Stimulated activated CD4-positive, alpha-beta T cell treated with anti-CD3 and anti-CD28 coated beads, Interleukin-12 subunit alpha, Interleukin-12 subunit beta, amount 100 ng/mL, for 24 hours (primary cell): ENCODE results near the gene CTNNA3.
"Not testable (repeated sequence)": the region's sequence is repeated elsewhere in the genome, so short reads cannot be mapped to it uniquely, and the experiment has no call there.

Experiments
- DNase-seq, 2 experiments: peaks; one replicate each; pipeline ENCODE4 v3.0.0-alpha.2; 2020; ENCODE audit warnings: low read depth in 2 of 2

Gene CTNNA3

GRCh38 chr10:67246066-67246555 is 449.9 kb downstream of the CTNNA3 start:
- no peak for DNase-seq

- no peak for DNase-seq
These were observed 453.5 kb downstream of the CTNNA3 start for GRCh38 chr10:67242528-67242927.

- no peak for DNase-seq
These were observed 454.5 kb downstream of the CTNNA3 start for GRCh38 chr10:67241451-67241850.

GRCh38 chr10:67239864-67240497 is 456.0 kb downstream of the CTNNA3 start:
- no peak for DNase-seq

GRCh38 chr10:67230680-67231500 is 465.1 kb downstream of the CTNNA3 start:
- DNase-seq, result not testable (repeated sequence)

- no peak for DNase-seq
These were observed 470.8 kb downstream of the CTNNA3 start for GRCh38 chr10:67225226-67225625.

GRCh38 chr10:67224553-67224952 is 471.4 kb downstream of the CTNNA3 start:
- DNase-seq, result no peak

- DNase-seq, result no peak
These were observed 473.1 kb downstream of the CTNNA3 start for GRCh38 chr10:67222934-67223333.

- DNase-seq, result no peak
These were observed 474.0 kb downstream of the CTNNA3 start for GRCh38 chr10:67221939-67222494.

GRCh38 chr10:67211680-67212079 is 484.3 kb downstream of the CTNNA3 start:
- DNase-seq, result no peak

- not testable (repeated sequence) for DNase-seq
These were observed 488.1 kb downstream of the CTNNA3 start for GRCh38 chr10:67207923-67208322.

- no peak for DNase-seq
These were observed 495.0 kb downstream of the CTNNA3 start for GRCh38 chr10:67200913-67201564.

- DNase-seq, result no peak
These were observed 520.6 kb downstream of the CTNNA3 start for GRCh38 chr10:67175354-67175753.

GRCh38 chr10:67173787-67174186 is 522.2 kb downstream of the CTNNA3 start:
- no peak for DNase-seq

- DNase-seq, result no peak
These were observed 524.0 kb downstream of the CTNNA3 start for GRCh38 chr10:67171970-67172369.

GRCh38 chr10:67156239-67156638 is 539.8 kb downstream of the CTNNA3 start:
- DNase-seq, result no peak

GRCh38 chr10:67151471-67151870 is 544.5 kb downstream of the CTNNA3 start:
- no peak for DNase-seq

GRCh38 chr10:67144530-67144929 is 551.5 kb downstream of the CTNNA3 start:
- DNase-seq, result no peak

- no peak for DNase-seq
These were observed 554.7 kb downstream of the CTNNA3 start for GRCh38 chr10:67141300-67141699.

- no peak for DNase-seq
These were observed 555.4 kb downstream of the CTNNA3 start for GRCh38 chr10:67140641-67141040.

- DNase-seq, result no peak
These were observed 568.6 kb downstream of the CTNNA3 start for GRCh38 chr10:67127441-67127840.

GRCh38 chr10:67119651-67120050 is 576.3 kb downstream of the CTNNA3 start:
- no peak for DNase-seq
